Measurements from ENCODE around the gene MAGOH. TPM values are rescaled to one million over a fixed set of nuclear protein-coding genes. Genes with fewer than 3 reads are reported as not detected.

The MAGOH gene
- total and polyA plus RNA-seq, 8 donors, result 31.8 to 88.3 (median 76.8) TPM

DNA sequence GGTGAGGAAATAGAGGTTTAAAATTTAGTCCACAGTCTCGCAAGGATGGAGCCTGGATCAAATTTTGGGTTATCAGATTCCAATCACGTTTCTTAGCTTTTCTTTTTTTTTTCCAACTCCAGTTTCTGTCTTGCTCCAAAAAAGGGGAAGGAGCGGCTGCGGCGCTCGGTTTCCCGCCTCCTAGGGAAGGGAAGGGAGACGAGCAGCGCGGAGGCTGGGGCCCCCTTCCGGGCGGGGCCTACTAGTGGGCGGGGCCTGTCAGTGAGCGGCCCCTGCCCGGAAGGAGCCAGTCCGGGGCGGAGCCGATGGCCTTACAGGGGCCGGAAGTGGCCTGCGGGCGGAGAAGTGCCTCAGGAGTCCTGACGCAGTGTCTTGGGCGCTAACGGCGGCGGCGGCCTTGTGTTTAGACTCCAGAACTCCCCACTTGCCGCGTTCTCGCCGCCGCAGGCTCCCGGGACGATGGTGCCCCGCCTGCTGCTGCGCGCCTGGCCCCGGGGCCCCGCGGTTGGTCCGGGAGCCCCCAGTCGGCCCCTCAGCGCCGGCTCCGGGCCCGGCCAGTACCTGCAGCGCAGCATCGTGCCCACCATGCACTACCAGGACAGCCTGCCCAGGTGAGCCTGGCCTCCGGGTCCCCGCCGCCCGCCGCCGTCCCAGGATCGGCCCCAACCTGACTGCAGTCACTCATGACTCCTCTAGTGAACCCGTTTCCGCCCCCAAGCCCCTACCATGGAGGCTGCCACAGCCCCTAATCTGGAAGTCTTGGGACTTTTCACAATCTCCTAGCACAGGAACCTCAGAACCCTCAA, 41.6 kb downstream of the MAGOH start, which contains the start of gene CPT2:
Gene CPT2 (plus strand): TSS at position 340 of the 806 bp plus-strand sequence. CDS start 120 bp downstream, at position 460.
- Histone ChIP-seq H3K36me3 (peaks cover 0 to 12% of the 10 kb centered on the region in 2 donors), H3K9me3 (no peaks in the 10 kb centered on the region), H3K4me3 (peak within 1 kb of the TSS; percentile 84 to 96), H3K27me3 (no peaks in the 10 kb centered on the region), H3K4me1 (peaks cover 5 to 28% of the 10 kb centered on the region in 2 donors), H3K27ac (peak within 1 kb of the TSS; percentile 96 to 98)
- intact Hi-C loops (cut with DNase I), result no loop called here
- DNase-seq, result peak; percentile 89 to 100 (median 96)
- ATAC-seq, result peak; percentile 100
- TF ChIP-seq, protein P1, sequence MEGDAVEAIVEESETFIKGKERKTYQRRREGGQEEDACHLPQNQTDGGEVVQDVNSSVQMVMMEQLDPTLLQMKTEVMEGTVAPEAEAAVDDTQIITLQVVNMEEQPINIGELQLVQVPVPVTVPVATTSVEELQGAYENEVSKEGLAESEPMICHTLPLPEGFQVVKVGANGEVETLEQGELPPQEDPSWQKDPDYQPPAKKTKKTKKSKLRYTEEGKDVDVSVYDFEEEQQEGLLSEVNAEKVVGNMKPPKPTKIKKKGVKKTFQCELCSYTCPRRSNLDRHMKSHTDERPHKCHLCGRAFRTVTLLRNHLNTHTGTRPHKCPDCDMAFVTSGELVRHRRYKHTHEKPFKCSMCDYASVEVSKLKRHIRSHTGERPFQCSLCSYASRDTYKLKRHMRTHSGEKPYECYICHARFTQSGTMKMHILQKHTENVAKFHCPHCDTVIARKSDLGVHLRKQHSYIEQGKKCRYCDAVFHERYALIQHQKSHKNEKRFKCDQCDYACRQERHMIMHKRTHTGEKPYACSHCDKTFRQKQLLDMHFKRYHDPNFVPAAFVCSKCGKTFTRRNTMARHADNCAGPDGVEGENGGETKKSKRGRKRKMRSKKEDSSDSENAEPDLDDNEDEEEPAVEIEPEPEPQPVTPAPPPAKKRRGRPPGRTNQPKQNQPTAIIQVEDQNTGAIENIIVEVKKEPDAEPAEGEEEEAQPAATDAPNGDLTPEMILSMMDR (IDR thresholded peaks at IDR 0.05), result peak in 1 of 2 donors; percentile 37

DNA sequence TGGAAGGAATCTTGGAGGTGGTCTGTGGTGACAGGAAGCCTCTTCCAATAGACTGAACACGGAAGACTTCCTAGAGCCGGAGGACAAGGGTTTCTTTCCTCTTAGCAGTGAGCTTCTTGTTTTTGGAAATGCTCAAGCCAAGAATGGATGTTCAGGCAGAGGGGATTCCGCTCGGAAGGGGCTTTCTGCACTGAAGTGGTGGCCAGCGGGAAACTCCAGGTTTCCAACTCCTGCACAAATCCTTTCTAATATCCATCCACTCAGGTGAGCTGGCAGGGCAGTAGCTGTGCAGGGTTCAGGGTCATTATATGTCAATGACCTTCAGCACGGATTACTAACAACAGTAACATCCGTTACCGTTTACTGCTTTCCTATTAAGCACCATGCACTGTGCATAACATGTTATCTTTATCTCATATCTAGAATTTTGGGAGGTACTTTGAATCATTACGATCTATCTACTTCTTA, 42.3 kb downstream of the MAGOH start:
- Histone ChIP-seq H3K27me3 (no peaks in the 10 kb centered on the region), H3K27ac (peak overlapping the region; percentile 96 to 98), H3K4me3 (peak overlapping the region; percentile 84 to 96), H3K4me1 (peaks cover 5 to 28% of the 10 kb centered on the region in 2 donors), H3K9me3 (no peaks in the 10 kb centered on the region), H3K36me3 (peaks cover 0 to 6% of the 10 kb centered on the region in 2 donors)
- intact Hi-C loops (cut with DNase I), result no loop called here
- ATAC-seq (peak; percentile 38), DNase-seq (no peak)
- TF ChIP-seq, protein P1 (IDR thresholded peaks at IDR 0.05), result no peak

DNA sequence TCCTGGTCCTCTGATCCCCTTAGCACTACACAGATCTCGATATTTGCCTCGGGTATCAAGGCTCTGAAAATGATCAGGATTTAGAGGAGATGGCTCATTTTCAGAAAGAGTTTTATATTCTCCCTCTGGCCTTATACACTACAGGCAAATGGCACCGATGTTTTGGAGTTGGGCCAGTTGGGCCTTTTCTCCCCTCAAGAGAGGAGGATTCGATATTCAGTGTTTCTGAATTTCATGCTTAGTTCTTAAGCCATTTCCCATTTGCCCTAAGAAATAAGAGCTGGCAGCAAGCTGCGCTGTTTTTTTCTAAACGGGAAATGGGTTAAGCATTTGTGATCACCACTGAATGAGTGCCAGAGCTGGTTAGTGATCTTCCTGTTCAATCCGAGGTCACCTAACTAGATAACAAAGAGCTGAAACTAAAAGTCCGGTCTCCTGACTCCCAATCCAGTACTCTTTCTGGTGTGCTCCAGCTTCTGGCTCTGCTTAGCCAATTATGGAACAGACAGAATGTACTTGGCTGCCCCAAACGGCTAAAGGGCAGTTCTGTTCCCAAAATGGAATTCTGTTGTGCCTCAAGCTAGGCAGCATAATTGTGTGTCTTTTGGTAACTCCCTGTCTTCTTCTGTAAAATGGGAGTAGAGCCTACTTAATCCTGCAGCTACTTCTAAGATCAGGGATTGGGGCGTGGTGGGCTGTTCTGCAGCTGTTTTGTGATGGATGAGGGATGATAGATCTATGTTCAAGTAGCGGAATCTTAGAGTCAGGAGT, 42.9 kb downstream of the MAGOH start:
- Histone ChIP-seq H3K27ac (peak overlapping the region; percentile 96 to 98), H3K4me3 (no peak overlapping the region)

DNA sequence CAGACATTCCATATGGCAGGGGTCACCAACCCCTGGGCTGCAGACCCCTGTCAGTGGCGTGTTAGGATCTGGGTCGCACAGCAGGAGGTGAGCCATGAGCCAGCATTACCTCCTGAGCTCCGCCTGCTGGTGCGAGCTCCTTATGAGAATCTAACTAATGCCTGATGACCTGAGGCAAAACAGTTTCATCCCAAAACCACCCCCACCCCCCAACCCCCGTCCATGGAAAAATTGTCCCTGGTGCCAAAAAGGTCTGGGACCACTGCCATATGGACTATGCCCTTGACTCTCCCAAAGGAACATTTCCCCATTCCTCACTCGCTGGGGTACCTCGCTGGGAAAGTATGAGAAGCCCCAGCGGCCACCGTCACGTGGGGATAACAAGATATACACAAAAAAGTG, 48.1 kb downstream of the MAGOH start:
- Histone ChIP-seq H3K4me1 (no peaks in the 10 kb centered on the region), H3K27ac (no peak overlapping the region), H3K4me3 (no peak overlapping the region), H3K36me3 (no peaks in the 10 kb centered on the region), H3K9me3 (no peaks in the 10 kb centered on the region), H3K27me3 (no peaks in the 10 kb centered on the region)
- no peak for DNase-seq
- TF ChIP-seq, protein P1 (IDR thresholded peaks at IDR 0.05), result no peak
- no peak for ATAC-seq
- intact Hi-C loops (cut with DNase I), result no loop called here

More for the DNA sequence above, 42.9 kb downstream of the MAGOH start:
- Histone ChIP-seq H3K27me3 (no peaks in the 10 kb centered on the region), H3K4me1 (peaks cover 5 to 28% of the 10 kb centered on the region in 2 donors), H3K9me3 (no peaks in the 10 kb centered on the region), H3K36me3 (no peaks in the 10 kb centered on the region)
- TF ChIP-seq, protein P1 (IDR thresholded peaks at IDR 0.05), result no peak
- DNase-seq, result no peak
- intact Hi-C loops (cut with DNase I), result no loop called here
- no peak for ATAC-seq

DNA sequence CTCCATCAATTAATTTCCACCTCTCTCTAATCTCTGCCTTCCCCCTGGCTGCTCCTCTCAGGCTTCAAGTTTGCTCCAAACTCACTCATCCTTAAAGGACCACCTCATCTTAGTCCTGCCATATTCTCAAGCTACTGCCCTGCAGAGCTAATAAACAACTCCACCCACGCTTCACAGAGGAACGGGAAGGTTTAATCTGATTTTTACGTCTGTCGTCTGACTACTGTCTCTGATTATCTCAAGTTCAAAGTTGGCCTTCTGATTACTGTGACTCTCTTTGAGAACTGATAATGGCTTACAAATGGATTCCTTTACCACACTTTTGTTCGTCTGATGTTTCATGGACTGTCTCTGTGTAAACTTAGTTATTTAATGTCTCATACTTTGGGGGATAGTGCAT, 49.3 kb downstream of the MAGOH start:
- no peaks in the 10 kb centered on the region for H3K4me1 ChIP-seq
- H3K9me3 ChIP-seq, result no peaks in the 10 kb centered on the region
- H3K36me3 ChIP-seq, result no peaks in the 10 kb centered on the region
- intact Hi-C loops (cut with DNase I), result no loop called here
- TF ChIP-seq, protein P1 (IDR thresholded peaks at IDR 0.05), result no peak
- ATAC-seq (no peak), DNase-seq (no peak)
- H3K27ac ChIP-seq, result no peak overlapping the region
- no peak overlapping the region for H3K4me3 ChIP-seq
- no peaks in the 10 kb centered on the region for H3K27me3 ChIP-seq
